Activated CD8-positive, alpha-beta memory T cell treated with anti-CD3 and anti-CD28 coated beads for 36 hours (primary cell): ENCODE results near the gene FOXM1. TPM values are rescaled to one million over a fixed set of nuclear protein-coding genes. Genes with fewer than 3 reads are reported as not detected.
"Not testable (repeated sequence)": the region's sequence is repeated elsewhere in the genome, so short reads cannot be mapped to it uniquely, and the experiment has no call there.

Experiments
- CTCF ChIA-PET: fragments of 350-600 bp; sonication (Branson Sonifier 250); formaldehyde crosslinking; loops from one replicate; lab custom pipeline; 2021; ENCODE audit warnings: antibody characterized with exemption; lab: Charles Lee
- POLR2A ChIA-PET: fragments of 350-600 bp; sonication (Branson Sonifier 250); formaldehyde crosslinking; loops from one replicate; lab custom pipeline; 2021; ENCODE audit warnings: antibody characterized with exemption; lab: Charles Lee
- total RNA-seq, 2 experiments: library from RNA; stranded (reverse); gene quantifications; one replicate each; pipeline ENCODE4 v1.2.3, GENCODE V29; 2021

FOXM1 gene
- total RNA-seq, 2 experiments from 2014 or later, result 75.9 to 79.1 TPM

DNA sequence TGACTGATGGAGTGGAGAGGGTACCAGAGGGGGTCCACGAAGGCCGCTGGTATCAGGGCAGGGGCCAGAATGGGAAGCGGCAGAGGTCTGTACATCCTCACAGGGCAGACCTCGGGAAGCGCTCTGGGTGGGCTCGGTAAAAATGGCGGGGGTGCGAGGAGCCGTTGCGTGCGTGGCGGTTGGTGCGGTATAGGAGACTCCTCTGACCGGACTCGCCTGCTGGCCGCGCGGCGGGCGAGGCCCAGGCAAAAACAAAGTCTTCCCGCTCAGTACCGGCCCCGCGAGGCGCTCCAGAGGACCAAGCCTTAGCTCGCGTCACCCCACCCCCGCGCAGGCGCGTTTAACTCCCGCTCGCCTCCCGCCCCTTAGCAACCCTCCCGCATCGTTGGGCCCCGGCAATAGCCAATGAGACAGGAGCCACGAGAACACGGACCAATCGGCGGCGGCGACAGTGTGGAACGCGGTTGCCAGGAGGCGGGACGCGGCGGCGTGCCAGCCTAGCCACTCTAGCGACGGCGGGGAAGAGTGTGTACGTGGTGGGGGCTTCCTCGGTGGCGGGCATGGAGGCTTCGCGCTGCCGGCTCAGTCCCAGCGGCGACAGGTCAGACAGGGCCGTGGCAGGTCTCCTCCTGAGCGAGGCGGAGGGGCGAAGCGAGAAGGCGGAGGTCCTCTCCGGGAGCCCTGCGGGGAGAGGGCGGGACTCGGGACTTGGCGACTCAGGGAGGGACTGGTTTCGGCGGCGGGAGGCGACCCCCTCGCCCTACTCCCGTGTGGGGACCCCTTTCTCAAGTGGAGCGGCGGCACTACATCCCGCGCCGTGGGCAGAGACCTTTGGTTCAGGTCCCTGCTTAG lies 13.6 kb upstream of the FOXM1 start, which contains the start of gene TULP3:
TULP3 (plus strand) TSS at position 504 of the 852 bp plus-strand sequence; CDS start at position 561, 57 bp downstream.
- ChIA-PET POLR2A (interaction anchor here (0.6 to 1.6 kb wide), 3 partner anchors 13 to 21 kb away, joined by 5 to 20 read pairs (median 5); partner anchors contain the start of genes FOXM1 and RHNO1), CTCF (interaction anchor here (1.2 kb wide), 1 partner anchor 53 kb away, joined by 3 read pairs; no protein-coding TSS in a partner anchor)

DNA sequence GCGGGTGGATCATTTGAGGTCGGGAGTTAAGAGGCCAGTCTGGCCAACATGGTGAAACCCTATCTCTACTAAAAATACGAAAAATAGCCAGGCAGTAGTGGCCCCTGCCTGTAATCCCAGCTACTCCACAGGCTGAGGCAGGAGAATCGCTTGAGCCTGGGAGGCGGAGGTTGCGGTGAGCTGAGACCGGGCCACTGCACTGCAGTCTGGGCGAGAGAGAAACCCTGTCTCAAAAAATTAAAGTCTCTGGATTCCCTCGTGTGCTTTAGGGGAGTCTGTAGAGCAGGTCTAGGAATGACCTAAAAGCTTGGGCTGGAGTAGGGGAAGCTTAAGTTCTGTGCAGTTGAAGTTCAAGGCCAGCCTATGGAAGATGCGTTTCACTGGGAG lies 13.0 kb upstream of the FOXM1 start:
- ChIA-PET CTCF (interaction anchor here (1.2 kb wide), 1 partner anchor 54 kb away, joined by 3 read pairs; no protein-coding TSS in a partner anchor), POLR2A (interaction anchor here (1.6 kb wide), 1 partner anchor 12 kb away, joined by 20 read pairs; the partner anchor contains the start of genes FOXM1 and RHNO1)

- CTCF ChIA-PET, result interaction anchor here (0.7 to 1.7 kb wide), 5 partner anchors 12 to 540 kb away, joined by 3 to 6 read pairs (median 4); no protein-coding TSS in a partner anchor
- POLR2A ChIA-PET, result no interaction called here
Measured at GRCh38 chr12:2886768-2887450, 9.9 kb upstream of the FOXM1 start.

DNA sequence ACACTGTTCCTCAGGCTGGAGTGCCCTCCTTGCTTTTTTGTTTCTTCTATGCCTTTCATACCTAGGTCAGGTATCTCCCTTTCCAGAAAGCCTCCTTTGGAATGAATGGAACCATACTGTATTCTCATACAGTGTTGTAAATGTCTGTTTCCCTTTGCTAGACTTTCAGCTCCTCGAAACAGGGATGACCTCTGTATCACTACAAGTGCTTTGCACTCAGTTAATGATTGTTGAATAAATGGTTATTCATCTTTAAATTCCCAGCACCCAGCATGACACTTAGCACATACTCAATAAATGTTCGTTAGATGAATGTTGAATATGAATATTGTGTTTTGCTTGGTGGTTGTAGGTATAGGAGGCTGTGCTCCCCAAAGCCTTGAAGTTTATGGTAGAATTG lies 7.8 kb upstream of the FOXM1 start:
- POLR2A ChIA-PET, result interaction anchor here (0.8 kb wide), 1 partner anchor 8 kb away, joined by 4 read pairs; the partner anchor contains the start of genes FOXM1 and RHNO1
- CTCF ChIA-PET, result interaction anchor here (1.0 to 1.7 kb wide), 3 partner anchors 10 to 66 kb away, joined by 3 to 7 read pairs (median 4); no protein-coding TSS in a partner anchor

- ChIA-PET POLR2A (interaction anchor here (0.7 kb wide), 1 partner anchor 1618 kb away, joined by 3 read pairs; no protein-coding TSS in a partner anchor), CTCF (interaction anchor here (0.9 kb wide), 1 partner anchor 15 kb away, joined by 3 read pairs; no protein-coding TSS in a partner anchor)
Measured at GRCh38 chr12:2879853-2880252, 2.9 kb upstream of the FOXM1 start.

DNA sequence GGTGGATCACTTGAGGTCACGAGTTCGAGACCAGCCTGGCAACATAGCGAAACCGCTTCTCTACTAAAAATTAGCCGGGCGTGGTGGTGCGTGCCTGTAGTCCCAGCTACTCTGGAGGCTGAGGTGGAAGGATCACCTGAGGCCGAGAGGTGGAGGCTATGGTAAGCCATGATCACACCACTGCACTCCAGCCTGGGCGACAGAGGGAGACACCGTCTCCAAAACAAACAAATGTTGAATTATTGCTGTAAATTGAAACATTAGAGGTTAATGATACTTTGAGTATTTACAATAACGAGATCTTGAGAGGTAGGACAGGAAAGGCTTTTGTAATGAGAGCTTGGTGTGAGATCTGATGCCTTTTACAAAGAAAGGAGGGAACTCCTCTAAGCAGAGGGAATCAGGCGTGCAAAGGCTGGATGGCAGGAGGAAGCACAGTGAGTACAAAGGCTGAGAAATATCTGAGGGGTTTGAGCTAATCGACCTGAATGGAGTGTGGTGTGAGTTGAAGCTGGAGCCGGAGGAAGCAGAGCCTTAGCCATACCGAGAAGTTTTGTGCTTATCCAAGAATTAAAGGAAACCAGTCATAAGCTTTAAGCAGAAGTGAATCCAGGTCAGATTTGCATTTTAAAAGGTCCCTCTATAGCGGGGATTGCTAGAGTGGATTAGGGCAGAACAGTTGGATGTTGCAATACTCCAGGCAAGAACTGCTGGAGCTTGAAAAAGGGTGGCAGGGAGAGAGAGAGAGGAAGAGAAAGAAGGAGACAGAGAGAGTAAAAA lies 1.2 kb upstream of the FOXM1 start:
- ChIA-PET CTCF (interaction anchor here (0.9 kb wide), 1 partner anchor 65 kb away, joined by 3 read pairs; the partner anchor contains the start of gene ITFG2), POLR2A (interaction anchor here (0.6 to 2.4 kb wide), 2 partner anchors 12 to 44 kb away, joined by 4 to 20 read pairs; partner anchors contain the start of gene TULP3)

DNA sequence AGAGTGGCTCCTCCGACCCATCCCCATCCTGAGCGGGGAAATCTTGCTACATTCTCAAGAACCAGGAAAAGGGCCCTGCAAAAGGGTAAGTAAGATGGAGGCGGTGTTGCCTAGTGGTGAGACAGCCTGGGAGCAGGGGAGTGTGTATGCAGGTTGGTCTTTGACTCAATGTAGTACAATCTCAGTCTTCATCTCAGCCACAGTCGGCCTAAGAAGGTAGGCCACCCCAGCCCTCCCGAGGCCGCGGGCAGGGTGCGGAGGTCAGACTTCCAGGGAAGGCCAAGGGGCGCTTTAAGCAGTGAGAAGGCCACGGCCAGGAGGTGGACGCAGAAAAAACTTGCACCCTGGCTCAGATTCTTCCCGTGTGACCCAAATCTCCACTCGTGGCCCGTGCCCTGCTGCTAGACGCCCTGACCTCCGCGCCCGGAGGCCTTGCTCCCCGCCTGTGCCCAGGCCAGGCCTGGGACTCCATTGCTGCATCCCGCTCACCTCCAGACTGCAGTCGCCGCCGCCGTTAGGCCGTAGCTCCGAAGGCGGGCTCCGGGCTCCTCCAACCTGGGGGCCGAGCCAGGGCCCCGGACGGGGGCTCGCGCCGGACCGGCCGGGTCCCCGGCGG lies 435 bp downstream of the FOXM1 start:
- ChIA-PET CTCF (interaction anchor here (0.9 to 1.0 kb wide), 2 partner anchors 8 to 73 kb away, joined by 3 to 4 read pairs; no protein-coding TSS in a partner anchor), POLR2A (interaction anchor here (0.6 to 2.4 kb wide), 7 partner anchors 8 to 81 kb away, joined by 3 to 20 read pairs (median 4); partner anchors contain the start of genes FKBP4 and TULP3)

GRCh38 chr12:2868986-2869632 lies 7.9 kb downstream of the FOXM1 start:
- ChIA-PET POLR2A (interaction anchor here (0.6 to 0.7 kb wide), 2 partner anchors 22 to 474 kb away, joined by 4 to 5 read pairs; no protein-coding TSS in a partner anchor), CTCF (interaction anchor here (1.0 kb wide), 2 partner anchors 19 to 58 kb away, joined by 3 read pairs; no protein-coding TSS in a partner anchor)

GRCh38 chr12:2864198-2864597 lies 12.8 kb downstream of the FOXM1 start:
- POLR2A ChIA-PET, result no interaction called here
- CTCF ChIA-PET, result interaction anchor here (1.2 kb wide), 1 partner anchor 16 kb away, joined by 3 read pairs; no protein-coding TSS in a partner anchor

DNA sequence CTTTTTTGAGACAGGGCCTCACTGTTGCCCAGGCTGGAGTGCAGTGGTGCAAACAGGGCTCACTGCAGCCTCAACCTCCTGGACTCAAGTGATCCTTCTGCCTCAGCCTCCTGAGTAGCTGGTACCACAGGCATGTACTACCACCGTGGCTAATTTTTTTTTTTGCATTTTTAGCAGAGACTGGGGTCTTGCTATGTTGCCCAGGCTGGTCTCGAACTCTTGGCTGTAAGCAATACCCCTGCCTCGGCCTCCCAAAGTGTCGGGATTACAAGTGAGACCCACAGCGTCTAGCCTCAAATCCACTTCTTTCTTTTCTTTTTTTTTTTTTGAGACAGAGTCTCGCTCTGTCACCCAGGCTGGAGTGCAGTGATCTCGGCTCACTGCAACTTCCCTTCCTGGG lies 13.6 kb downstream of the FOXM1 start:
- CTCF ChIA-PET, POLR2A ChIA-PET: not testable (repeated sequence)

DNA sequence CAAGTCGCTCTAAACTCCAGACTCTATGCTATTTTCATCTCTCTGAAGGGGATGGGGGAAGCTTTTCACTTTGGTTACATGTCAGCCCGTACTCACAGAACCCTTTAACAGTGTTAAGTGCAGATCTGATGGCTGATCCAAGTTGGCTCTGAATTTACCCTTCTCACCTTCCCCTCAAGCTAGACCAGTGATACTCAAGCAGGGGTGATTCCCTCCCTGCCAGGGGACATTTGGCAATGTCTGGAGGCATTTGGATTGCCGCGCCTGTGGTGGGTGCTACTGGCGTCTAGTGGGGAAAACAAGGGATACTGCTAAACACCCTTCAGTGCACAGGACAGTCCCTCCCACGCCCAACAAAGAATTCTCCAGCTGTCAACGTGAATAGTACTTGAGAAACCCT lies 14.1 kb downstream of the FOXM1 start:
- CTCF ChIA-PET, result no interaction called here
- POLR2A ChIA-PET, result no interaction called here

DNA sequence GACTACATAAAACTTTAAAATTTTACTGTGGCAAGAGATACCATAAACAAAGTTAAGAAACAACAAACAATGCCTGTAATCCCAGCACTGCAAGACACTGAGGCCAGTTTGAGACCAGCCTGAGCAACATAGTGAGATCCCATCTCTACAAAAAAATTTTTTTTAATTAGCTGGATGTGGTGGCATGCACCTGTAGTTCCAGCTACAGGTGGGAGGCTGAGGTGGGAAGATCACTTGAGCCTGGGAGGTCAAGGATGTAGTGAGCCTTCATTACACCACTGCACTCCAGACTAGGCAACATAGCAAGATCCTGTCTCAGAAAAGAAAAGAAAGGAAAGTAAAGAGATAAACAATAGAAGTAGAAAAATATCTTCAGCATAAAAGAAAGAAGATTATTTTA lies 16.8 kb downstream of the FOXM1 start:
- ChIA-PET CTCF (no interaction called here), POLR2A (no interaction called here)

GRCh38 chr12:2858944-2859421 lies 18.0 kb downstream of the FOXM1 start:
- ChIA-PET CTCF (no interaction called here), POLR2A (no interaction called here)

- ChIA-PET CTCF (no interaction called here), POLR2A (no interaction called here)
Measured at GRCh38 chr12:2858334-2858733, 18.6 kb downstream of the FOXM1 start.

DNA sequence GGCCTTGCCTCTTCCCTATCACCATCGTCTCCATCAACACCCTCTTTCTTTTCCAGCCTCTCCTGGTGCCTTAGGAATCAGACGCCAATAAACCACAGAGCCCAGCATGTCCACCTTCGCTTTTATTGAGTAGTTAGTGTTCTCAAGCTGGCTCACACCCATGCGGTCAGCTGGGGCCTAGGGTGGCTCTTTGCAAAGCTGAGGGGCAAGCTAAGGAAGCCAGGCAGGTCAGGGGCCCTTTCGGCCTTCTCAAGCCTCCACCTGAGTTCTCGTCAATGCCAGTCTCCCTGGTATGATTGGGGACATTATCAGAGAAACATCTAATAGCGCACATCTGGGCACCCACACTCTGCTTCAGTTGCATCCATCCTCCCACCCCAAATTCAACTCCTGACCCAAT lies 19.4 kb downstream of the FOXM1 start:
- POLR2A ChIA-PET, result no interaction called here

GRCh38 chr12:2857021-2857431 lies 19.9 kb downstream of the FOXM1 start, which contains the start of gene TEX52:
Gene TEX52 (minus strand): TSS chr12:2857039. CDS start chr12:2857026, 13 bp downstream.
- ChIA-PET POLR2A (interaction anchor here (0.6 kb wide), 1 partner anchor 11 kb away, joined by 9 read pairs; no protein-coding TSS in a partner anchor), CTCF (interaction anchor here (0.6 to 0.8 kb wide), 2 partner anchors 11 to 1833 kb away, joined by 3 to 4 read pairs; no protein-coding TSS in a partner anchor)

More for the DNA sequence above, 19.4 kb downstream of the FOXM1 start:
- CTCF ChIA-PET, result interaction anchor here (0.8 kb wide), 1 partner anchor 10 kb away, joined by 3 read pairs; no protein-coding TSS in a partner anchor

DNA sequence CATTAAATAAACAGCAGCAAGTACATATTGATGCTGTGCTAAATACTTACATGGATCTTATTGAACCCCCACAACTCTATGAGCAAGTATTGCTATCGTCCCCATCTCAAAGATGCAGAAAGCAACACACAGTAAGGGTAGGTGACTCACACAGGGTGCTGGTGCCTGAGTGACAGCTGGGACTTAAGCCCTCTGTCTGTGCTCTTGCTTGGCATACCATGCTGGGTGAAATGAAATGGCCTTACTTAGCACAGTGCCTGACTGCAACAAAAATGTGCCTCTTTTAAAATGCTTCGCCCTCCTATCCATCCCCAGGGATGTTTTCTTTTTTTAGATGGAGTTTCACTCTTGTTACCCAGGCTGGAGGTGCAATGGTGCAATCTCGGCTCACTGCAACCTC lies 20.9 kb downstream of the FOXM1 start:
- CTCF ChIA-PET, result interaction anchor here (0.8 kb wide), 1 partner anchor 10 kb away, joined by 3 read pairs; no protein-coding TSS in a partner anchor
- POLR2A ChIA-PET, result no interaction called here
